Endothelial cell of hepatic sinusoid (primary cell): ENCODE results near the gene FAM120A.

Source experiments
- in situ Hi-C: cut with HindIII; loops from 2 replicates; pipeline ENCODE4 v1.10.0; 2017; ENCODE audit warnings: low sequenced_read_pairs

FAM120A gene

GRCh38 chr9:93574091-93574899, 122.8 kb downstream of the FAM120A start:
- in situ Hi-C loops: no loop called here

GRCh38 chr9:93574900-93575795, 123.7 kb downstream of the FAM120A start:
- in situ Hi-C loops: no loop called here

- in situ Hi-C loops: no loop called here
These were observed 124.3 kb downstream of the FAM120A start for GRCh38 chr9:93575796-93576257.

DNA sequence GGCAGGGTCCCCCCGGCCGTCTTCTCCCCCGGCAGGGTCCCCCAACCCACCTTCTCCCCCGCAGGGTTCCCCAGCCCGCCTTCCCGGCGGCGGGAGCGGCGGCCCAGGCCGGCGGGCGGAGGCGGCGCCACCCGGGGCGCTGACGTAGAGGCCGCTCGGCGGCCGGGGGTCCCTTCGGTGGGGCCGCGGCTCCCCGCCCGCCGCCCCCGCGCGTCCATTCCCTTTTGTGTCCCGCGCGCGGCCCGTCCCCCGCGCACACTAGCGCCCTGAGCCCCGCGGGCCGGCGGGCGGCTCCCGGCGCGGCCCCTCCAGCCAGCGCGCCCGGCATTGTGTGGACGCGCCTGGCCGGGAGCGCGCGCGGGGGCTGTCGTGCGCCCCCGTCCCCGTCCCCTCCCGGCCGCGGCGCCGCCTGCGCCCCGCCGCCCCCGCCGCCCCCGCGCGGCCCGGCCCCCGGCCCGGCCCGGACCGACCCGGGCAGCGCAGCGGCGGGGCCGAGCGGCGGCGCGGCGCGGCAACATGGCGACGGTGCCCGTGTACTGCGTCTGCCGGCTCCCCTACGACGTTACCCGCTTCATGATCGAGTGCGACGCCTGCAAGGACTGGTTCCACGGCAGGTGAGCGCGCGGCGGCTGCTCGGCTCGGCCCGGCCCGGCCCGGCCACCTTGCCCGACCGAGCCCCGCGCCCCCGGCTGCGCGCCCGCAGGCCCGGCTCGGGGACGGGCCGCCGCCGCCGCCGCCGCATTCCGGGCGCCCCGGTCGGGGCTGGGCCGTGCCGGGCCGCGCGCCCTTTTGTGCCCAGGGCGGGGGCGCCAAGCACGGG, 125.0 kb downstream of the FAM120A start, which contains the start of gene PHF2:
PHF2 (plus strand) TSS at position 327 of the 820 bp plus-strand sequence; CDS start at position 517, 190 bp downstream.
- in situ Hi-C loops: no loop called here

GRCh38 chr9:93577078-93577974, 125.8 kb downstream of the FAM120A start:
- in situ Hi-C loops: no loop called here

- in situ Hi-C loops: no loop called here
These were observed 126.6 kb downstream of the FAM120A start for GRCh38 chr9:93577975-93578682.

- in situ Hi-C loops: no loop called here
These were observed 127.4 kb downstream of the FAM120A start for GRCh38 chr9:93578844-93579243.

GRCh38 chr9:93579711-93580516, 128.4 kb downstream of the FAM120A start:
- in situ Hi-C loops: no loop called here

DNA sequence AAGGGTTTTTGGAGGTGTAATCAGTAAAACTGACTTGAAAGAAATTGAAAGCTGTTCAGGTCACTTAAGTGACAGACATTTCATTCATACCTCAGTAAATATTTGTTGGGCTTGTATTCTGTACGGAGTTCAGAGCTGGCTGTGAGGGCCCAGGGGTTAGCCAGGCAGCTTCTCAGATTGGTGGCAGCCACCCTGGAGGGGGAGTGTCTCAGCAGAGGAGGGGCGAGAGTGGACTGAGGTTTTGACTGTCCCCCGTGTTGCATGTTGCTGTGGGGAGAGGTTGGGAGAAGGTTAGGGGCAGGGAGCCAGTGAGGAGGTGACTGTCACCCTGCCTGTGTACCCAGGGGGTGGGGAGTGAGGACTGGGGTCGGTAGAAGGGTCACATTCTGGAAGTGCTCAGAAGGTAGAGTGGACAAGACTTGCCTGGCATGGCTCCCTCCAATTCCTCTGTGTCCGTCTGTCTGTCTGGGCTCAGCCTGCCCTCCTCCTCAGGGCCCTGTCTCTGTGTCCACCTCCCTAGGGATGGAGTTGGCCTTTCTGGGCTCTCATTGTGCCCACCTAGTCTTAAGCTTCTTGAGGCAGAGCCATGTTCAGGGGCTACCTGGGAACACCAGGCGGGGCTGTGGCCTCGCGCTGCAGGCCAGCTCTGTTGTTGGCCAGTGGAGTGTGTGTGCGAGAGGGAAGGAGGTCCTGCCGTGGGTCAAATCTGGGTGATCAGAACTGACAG, 129.3 kb downstream of the FAM120A start:
- in situ Hi-C loops: no loop called here

DNA sequence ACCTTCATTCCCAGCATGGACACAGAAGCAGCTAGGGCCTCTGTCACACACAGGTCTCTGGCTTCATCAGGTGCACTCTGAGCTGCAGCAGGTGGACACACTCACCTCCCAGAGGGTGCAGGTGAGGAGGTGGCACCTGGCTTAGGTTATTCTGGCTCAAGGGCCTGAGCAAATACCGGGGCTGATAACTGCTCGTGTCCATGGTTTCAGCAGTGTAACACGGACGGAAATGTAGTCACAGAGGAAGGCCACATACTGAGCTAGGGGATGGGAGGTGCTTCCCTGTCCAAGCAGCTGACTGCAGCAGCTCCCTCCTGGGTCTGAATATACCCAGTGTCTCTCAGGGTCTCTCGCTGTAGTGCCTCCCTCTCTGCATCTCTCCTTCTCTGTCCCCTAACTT, 130.6 kb downstream of the FAM120A start:
- in situ Hi-C loops: no loop called here

DNA sequence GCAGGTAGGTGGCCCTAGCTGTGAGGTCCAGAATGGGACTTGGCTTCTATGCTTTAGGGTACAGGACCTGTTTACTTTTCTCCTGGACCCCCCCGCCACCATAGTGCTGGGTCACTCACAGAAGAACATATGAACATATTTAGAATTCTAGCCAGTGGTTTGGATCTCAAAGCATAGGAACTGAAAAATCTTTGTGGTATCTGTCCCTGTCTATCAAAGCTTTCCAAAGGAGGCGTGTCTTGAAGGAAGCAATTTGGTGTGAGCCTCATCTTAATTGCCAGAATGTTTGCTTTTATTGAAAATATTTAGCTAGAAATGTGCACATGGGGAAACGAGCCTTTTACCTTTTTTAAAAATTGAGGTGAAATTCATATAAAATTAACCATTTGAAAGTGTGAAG, 131.1 kb downstream of the FAM120A start:
- in situ Hi-C loops: no loop called here

- in situ Hi-C loops: no loop called here
These were observed 133.8 kb downstream of the FAM120A start for GRCh38 chr9:93585259-93585658.

DNA sequence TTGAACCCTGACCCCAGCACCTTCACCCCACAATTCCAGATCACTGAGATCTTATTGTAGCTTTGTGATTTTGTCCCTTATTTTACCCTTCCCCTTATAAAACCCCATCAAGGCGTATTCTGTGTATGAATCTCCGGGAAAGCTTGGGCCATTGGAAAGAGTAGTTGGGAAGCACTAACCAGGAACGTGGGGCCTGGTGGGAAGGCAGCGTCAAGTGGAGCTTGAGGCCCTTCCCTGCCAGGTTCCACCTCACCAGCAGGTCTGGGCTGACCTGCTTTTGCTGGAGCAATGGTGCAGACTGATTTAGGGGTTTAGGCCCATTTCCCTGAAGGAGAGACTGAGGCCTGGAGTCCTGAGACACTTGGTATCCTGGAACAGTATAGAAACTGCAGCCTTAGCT, 134.2 kb downstream of the FAM120A start:
- in situ Hi-C loops: no loop called here

- in situ Hi-C loops: no loop called here
These were observed 135.0 kb downstream of the FAM120A start for GRCh38 chr9:93586290-93587057.

DNA sequence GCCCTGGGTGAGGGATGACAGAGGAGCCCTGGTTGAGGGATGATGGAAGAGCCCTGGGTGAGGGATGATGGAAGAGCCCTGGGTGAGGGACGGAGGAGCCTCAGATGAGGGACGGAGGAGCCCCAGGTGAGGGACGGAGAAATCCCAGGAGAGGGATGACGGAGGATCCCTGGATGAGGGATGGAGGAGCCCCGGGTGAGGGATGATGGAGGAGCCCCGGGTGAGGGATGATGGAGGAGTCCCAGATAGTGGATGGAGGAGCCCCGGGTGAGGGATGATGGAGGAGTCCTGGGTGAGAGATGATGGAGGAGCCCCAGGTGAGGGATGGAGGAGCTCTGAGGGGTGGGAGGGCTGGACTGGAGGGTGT, 135.8 kb downstream of the FAM120A start:
- in situ Hi-C loops: no loop called here

- in situ Hi-C loops: no loop called here
These were observed 136.3 kb downstream of the FAM120A start for GRCh38 chr9:93587651-93588347.
